Caco-2 (cell line): ENCODE data around the gene RAD23A. TPM values are rescaled to one million over a fixed set of nuclear protein-coding genes. Genes with fewer than 3 reads are reported as not detected.
"Not testable (repeated sequence)": the region's sequence is repeated elsewhere in the genome, so short reads cannot be mapped to it uniquely, and the experiment has no call there.

Source experiments
- BruUV-seq: library from RNA; stranded (reverse); fragments of 400-500 nt; replicated peaks from 2 replicates; lab custom pipeline; 2021; lab: Mats Ljungman, UMichigan
- CTCF ChIA-PET: fragments of 300-600 bp; sonication (Branson Sonifier 250); formaldehyde crosslinking; loops from one replicate; lab custom pipeline; 2022; ENCODE audit warnings: antibody characterized with exemption; lab: Charles Lee
- POLR2A ChIA-PET: fragments of 300-600 bp; sonication (Branson Sonifier 250); formaldehyde crosslinking; loops from one replicate; lab custom pipeline; 2022; ENCODE audit warnings: antibody characterized with exemption; lab: Charles Lee
- DNase-seq, 2 experiments: peaks; one replicate each; pipeline versions ENCODE4 v3.0.0 to v3.0.0-alpha.2; 2020 to 2022
- H3K27me3 ChIP-seq: replicated peaks from 2 replicates; pipeline ENCODE4 v1.6.0; 2011; ENCODE audit warnings: low read length; ENCODE audit not compliant: control insufficient read depth, insufficient read depth
- H3K36me3 ChIP-seq: 2 replicates; pipeline ENCODE4 v1.5.1; 2011; ENCODE audit warnings: low read length; ENCODE audit not compliant: control insufficient read depth, insufficient read depth
- H3K4me1 ChIP-seq: fragments of 250-450 bp; sonication (Bioruptor Pico); 2 replicates; pipeline ENCODE4 v1.5.1; 2020; ENCODE audit warnings: mild to moderate bottlenecking
- H3K4me3 ChIP-seq: 2 replicates; pipeline ENCODE4 v1.5.1; 2011; ENCODE audit warnings: low read depth, mild to moderate bottlenecking, control low read depth, low read length
- H3K9me3 ChIP-seq: fragments of 250-450 bp; sonication (Bioruptor Pico); 2 replicates; pipeline ENCODE4 v1.5.1; 2020; ENCODE audit warnings: mild to moderate bottlenecking, moderate library complexity
- H3K27ac Mint-ChIP-seq: one replicate; pipeline ENCODE4 v1.8.0; 2022; ENCODE audit warnings: mixed read lengths; ENCODE audit not compliant: unreplicated experiment
- H3K27me3 Mint-ChIP-seq: one replicate; pipeline ENCODE4 v1.8.0; 2022; ENCODE audit warnings: mixed read lengths; ENCODE audit not compliant: insufficient read depth, unreplicated experiment
- H3K36me3 Mint-ChIP-seq: one replicate; pipeline ENCODE4 v1.8.0; 2022; ENCODE audit warnings: mild to moderate bottlenecking, mixed read lengths; ENCODE audit not compliant: insufficient read depth, unreplicated experiment
- H3K4me1 Mint-ChIP-seq: one replicate; pipeline ENCODE4 v1.8.0; 2022; ENCODE audit warnings: low read depth, mixed read lengths; ENCODE audit not compliant: unreplicated experiment
- H3K4me3 Mint-ChIP-seq: one replicate; pipeline ENCODE4 v1.8.0; 2022; ENCODE audit warnings: mild to moderate bottlenecking, moderate library complexity, mixed read lengths; ENCODE audit not compliant: unreplicated experiment
- H3K9me3 Mint-ChIP-seq: one replicate; pipeline ENCODE4 v1.8.0; 2022; ENCODE audit warnings: mixed read lengths; ENCODE audit not compliant: unreplicated experiment
- intact Hi-C: fragments of 100-400 bp; cut with micrococcal nuclease; formaldehyde crosslinking; loops from one replicate; pipeline ENCODE4 v1.10.0; 2022; ENCODE audit not compliant: unreplicated experiment
- total RNA-seq: library from RNA; stranded (reverse); gene quantifications from 2 replicates; pipeline ENCODE4 v1.2.3, GENCODE V29; 2022
- TF ChIP-seq, protein P1 (sequence below), 2 experiments: fragments of 200-600 bp in 1 of 2; IDR thresholded peaks; 1 replicate in 1 of 2; 2 replicates in 1 of 2; pipeline versions ENCODE4 v1.5.1 to v1.8.0; 2011 to 2022; ENCODE audit warnings: antibody characterized with exemption in 1 of 2, control low read depth in 1 of 2, inconsistent platforms in 1 of 2, low read depth in 1 of 2, low read length in 1 of 2, mild to moderate bottlenecking in 1 of 2, moderate library complexity in 1 of 2; ENCODE audit not compliant: insufficient read depth in 1 of 2, severe bottlenecking in 1 of 2, unreplicated experiment in 1 of 2

The RAD23A gene
- total RNA-seq, 1 experiment from 2014 or later: 102 TPM

DNA sequence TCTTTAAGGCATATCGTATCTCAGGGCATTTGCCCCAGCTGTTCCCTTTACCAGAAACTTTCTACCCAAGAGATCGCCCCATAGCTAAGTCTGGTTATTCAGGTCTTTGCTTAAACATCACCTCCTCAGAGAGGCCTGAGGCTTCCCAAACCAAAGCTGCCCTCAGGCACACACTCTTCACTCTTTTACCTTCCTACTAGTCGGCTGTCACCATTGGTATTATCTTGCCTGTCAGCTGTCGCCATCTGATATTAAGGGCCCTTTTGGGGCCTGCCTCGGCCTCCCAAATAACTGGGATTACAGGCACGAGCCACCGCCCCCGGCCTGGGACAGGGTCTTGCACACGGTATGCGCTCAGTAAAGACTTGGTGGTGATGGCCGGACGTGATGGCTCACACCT is 10.3 kb downstream of the RAD23A start:
- no peaks in the 10 kb centered on the region for H3K27me3 Mint-ChIP-seq
- ChIA-PET CTCF (interaction anchor here (2.2 kb wide), 1 partner anchor 9 kb away, joined by 8 read pairs; no protein-coding TSS in a partner anchor), POLR2A (no interaction called here)
- peaks cover 7% of the 10 kb centered on the region for H3K4me1 Mint-ChIP-seq
- H3K9me3 Mint-ChIP-seq: peaks cover 10% of the 10 kb centered on the region
- H3K4me3 Mint-ChIP-seq: peak overlapping the region; percentile 74
- TF ChIP-seq, protein P1, sequence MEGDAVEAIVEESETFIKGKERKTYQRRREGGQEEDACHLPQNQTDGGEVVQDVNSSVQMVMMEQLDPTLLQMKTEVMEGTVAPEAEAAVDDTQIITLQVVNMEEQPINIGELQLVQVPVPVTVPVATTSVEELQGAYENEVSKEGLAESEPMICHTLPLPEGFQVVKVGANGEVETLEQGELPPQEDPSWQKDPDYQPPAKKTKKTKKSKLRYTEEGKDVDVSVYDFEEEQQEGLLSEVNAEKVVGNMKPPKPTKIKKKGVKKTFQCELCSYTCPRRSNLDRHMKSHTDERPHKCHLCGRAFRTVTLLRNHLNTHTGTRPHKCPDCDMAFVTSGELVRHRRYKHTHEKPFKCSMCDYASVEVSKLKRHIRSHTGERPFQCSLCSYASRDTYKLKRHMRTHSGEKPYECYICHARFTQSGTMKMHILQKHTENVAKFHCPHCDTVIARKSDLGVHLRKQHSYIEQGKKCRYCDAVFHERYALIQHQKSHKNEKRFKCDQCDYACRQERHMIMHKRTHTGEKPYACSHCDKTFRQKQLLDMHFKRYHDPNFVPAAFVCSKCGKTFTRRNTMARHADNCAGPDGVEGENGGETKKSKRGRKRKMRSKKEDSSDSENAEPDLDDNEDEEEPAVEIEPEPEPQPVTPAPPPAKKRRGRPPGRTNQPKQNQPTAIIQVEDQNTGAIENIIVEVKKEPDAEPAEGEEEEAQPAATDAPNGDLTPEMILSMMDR (IDR thresholded peaks at IDR 0.05; ENCODE audit: insufficient read depth in 1 of 2, low read depth in 1 of 2, low read length in 1 of 2, severe bottlenecking in 1 of 2, unreplicated experiment in 1 of 2): no peak
- Histone ChIP-seq H3K4me3 (peak overlapping the region; percentile 99), H3K36me3 (peaks cover 2% of the 10 kb centered on the region; the same call in 1 of the 2 replicates), H3K4me1 (peaks cover 9% of the 10 kb centered on the region; the same call in 1 of the 2 replicates), H3K27me3 (no peaks in the 10 kb centered on the region), H3K9me3 (no peaks in the 10 kb centered on the region)
- no peak for DNase-seq
- H3K36me3 Mint-ChIP-seq: peaks cover 62% of the 10 kb centered on the region
- H3K27ac Mint-ChIP-seq: peak overlapping the region; percentile 85
- no TSS peak for BruUV-seq
- intact Hi-C loops: no loop called here

DNA sequence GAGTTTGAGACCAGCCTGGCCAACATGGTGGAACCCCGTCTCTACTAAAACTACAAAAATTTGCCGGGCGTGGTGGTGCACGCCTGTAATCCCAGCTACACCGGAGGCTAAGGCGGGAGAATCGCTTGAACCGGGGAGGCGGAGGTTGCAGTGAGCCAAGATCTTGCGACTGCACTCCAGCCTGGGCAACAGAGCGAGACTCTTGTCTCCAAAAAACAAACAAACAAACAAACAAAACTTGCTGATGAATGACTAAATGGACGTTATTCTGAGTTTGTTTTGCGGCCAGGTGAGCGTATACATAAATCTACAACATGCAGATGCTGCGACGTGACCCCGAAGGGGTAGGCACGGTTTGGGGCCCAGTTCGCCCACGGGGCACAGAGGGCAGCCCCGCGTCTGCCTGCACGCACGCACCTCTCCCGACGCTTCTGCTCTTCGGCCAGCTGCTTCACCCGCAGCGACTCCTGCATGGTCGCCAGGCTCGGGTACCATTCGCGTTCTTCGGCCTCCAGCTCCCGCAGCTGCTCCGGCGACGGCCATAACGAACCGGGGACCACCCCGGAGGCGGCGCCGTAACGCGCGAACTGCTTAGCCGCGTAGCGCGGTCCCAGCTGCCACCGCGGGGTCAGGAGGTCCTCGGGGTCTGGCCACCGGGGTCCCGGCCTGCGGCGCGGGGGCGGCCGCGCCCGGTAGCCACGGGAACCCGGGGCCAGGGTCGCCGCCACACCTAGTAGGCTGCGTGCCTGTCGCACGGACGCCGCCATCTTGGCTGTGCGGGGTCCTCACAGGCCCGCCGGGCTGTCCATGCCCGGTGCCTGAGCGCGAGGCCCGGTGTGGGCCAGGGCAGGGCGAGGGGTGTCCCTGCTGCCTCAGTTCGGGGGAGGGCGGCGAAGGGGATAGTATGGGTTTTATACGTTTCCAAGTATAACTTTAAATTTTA is 11.1 kb downstream of the RAD23A start, which contains the start of gene GADD45GIP1:
Gene GADD45GIP1 (minus strand): TSS at position 778 of the 943 bp plus-strand sequence. CDS start 11 bp downstream, at position 767.
- intact Hi-C loops: no loop called here
- Histone ChIP-seq H3K36me3 (peaks cover 2% of the 10 kb centered on the region; the same call in 1 of the 2 replicates), H3K4me1 (peaks cover 9% of the 10 kb centered on the region; the same call in 1 of the 2 replicates), H3K27me3 (no peaks in the 10 kb centered on the region), H3K9me3 (no peaks in the 10 kb centered on the region), H3K4me3 (peak within 1 kb of the TSS; percentile 99)
- peaks cover 55% of the 10 kb centered on the region for H3K36me3 Mint-ChIP-seq
- TSS peak; percentile 51 for BruUV-seq
- peak; percentile 86 to 92 for DNase-seq
- H3K27ac Mint-ChIP-seq: peak within 1 kb of the TSS; percentile 85
- ChIA-PET CTCF (interaction anchor here (0.6 to 2.2 kb wide), 2 partner anchors 9 to 135 kb away, joined by 7 to 8 read pairs; no protein-coding TSS in a partner anchor), POLR2A (interaction anchor here (0.6 kb wide), 1 partner anchor 23 kb away, joined by 4 read pairs; the partner anchor contains the start of gene FARSA)
- no peaks in the 10 kb centered on the region for H3K27me3 Mint-ChIP-seq
- peaks cover 10% of the 10 kb centered on the region for H3K9me3 Mint-ChIP-seq
- peak within 1 kb of the TSS; percentile 74 for H3K4me3 Mint-ChIP-seq
- TF ChIP-seq, protein P1 (IDR thresholded peaks at IDR 0.05; ENCODE audit: insufficient read depth in 1 of 2, low read depth in 1 of 2, low read length in 1 of 2, severe bottlenecking in 1 of 2, unreplicated experiment in 1 of 2): no peak
- H3K4me1 Mint-ChIP-seq: peaks cover 7% of the 10 kb centered on the region

DNA sequence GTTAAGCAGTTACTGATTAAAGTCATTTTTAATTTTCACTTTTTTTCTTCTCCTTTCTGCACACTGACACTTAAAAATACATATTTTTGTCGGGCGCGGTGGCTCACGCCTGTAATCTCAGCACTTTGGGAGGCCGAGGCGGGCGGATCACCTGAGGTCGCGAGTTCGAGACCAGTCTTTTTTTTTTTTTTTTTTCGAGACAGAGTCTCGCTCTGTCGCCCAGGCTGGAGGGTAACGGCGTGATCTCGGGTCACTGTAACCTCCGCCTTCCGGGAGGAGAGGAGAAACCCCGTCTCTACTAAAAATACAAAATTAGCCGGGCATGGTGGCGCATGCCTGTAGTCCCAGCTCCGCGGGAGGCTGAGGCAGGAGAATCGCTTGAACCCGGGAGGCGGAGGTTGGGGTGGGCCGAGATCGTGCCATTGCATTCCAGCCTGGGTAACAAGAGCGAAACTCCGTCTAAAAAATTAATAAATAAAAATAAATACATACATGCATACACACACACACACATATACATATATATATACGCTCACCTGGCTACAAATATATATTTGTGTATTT is 11.8 kb downstream of the RAD23A start:
- Mint-ChIP-seq H3K36me3 (peaks cover 53% of the 10 kb centered on the region), H3K27ac (peak overlapping the region; percentile 85)
- intact Hi-C loops: not testable (repeated sequence)

More for the DNA sequence above, 11.8 kb downstream of the RAD23A start:
- H3K9me3 ChIP-seq, H3K4me1 ChIP-seq, DNase-seq, H3K36me3 ChIP-seq, H3K9me3 Mint-ChIP-seq, BruUV-seq, H3K4me1 Mint-ChIP-seq, H3K27me3 Mint-ChIP-seq, H3K27me3 ChIP-seq: not testable (repeated sequence)
- ChIA-PET POLR2A (interaction anchor here (0.7 kb wide), 1 partner anchor 61 kb away, joined by 6 read pairs; no protein-coding TSS in a partner anchor), CTCF (interaction anchor here (2.2 kb wide), 1 partner anchor 8 kb away, joined by 8 read pairs; no protein-coding TSS in a partner anchor)
- peak overlapping the region; percentile 74 for H3K4me3 Mint-ChIP-seq
- peak overlapping the region; percentile 99 for H3K4me3 ChIP-seq
